ENCODE measurements around the gene PRKCA.

- no peak for TF ChIP-seq CTCF (IDR thresholded peaks at IDR 0.05)
- TF ChIP-seq POLR2AphosphoS5 (IDR thresholded peaks at IDR 0.05) = no peak
- TF ChIP-seq POLR2A (IDR thresholded peaks at IDR 0.05) = no peak
These were observed 147.8 kb downstream of the PRKCA start for GRCh38 chr17:66450008-66450851.

Measured in prostate gland (tissue), 2 donors.